GM23338 (cell line): ENCODE results near the gene SFSWAP. TPM values are rescaled to one million over a fixed set of nuclear protein-coding genes. Genes with fewer than 3 reads are reported as not detected.

Experiments used
- ATAC-seq: fragments of 200-7000 bp; cut with Tn5 transposase; 3 replicates; pipeline ENCODE4 v1.9.1; 2020
- DNase-seq: peaks from one replicate; pipeline ENCODE4 v3.0.0-alpha.2; 2015; ENCODE audit warnings: low spot score
- H2AFZ ChIP-seq: fragments of 200-600 bp; sonication (generic); 2 replicates; pipeline ENCODE4 v1.8.0; 2016; ENCODE audit warnings: antibody characterized with exemption, mild to moderate bottlenecking, moderate library complexity
- H3F3A ChIP-seq: fragments of 200-600 bp; sonication (generic); replicated peaks from 2 replicates; pipeline ENCODE4 v1.8.0; 2017; ENCODE audit warnings: antibody characterized with exemption, mixed run types, low read depth
- H3K27ac ChIP-seq: fragments of 200-600 bp; sonication (generic); 2 replicates; pipeline ENCODE4 v1.6.1; 2016; ENCODE audit warnings: low read depth
- H3K27me3 ChIP-seq: fragments of 200-600 bp; sonication (generic); 2 replicates; pipeline ENCODE4 v1.8.0; 2016; ENCODE audit warnings: mild to moderate bottlenecking, mixed run types, moderate library complexity; ENCODE audit not compliant: insufficient read depth
- H3K36me3 ChIP-seq: fragments of 200-600 bp; sonication (generic); 2 replicates; pipeline ENCODE4 v1.8.0; 2016; ENCODE audit warnings: mild to moderate bottlenecking; ENCODE audit not compliant: insufficient read depth
- H3K4me1 ChIP-seq: fragments of 200-600 bp; sonication (generic); 2 replicates; pipeline ENCODE4 v1.8.0; 2016; ENCODE audit warnings: mild to moderate bottlenecking, moderate library complexity; ENCODE audit not compliant: insufficient read depth
- H3K4me2 ChIP-seq: fragments of 200-600 bp; sonication (generic); 2 replicates; pipeline ENCODE4 v1.7.1; 2017; ENCODE audit warnings: mixed run types
- H3K4me3 ChIP-seq: fragments of 200-600 bp; sonication (generic); 2 replicates; pipeline ENCODE4 v1.6.1; 2016; ENCODE audit warnings: mixed run types
- H3K79me2 ChIP-seq: fragments of 200-600 bp; sonication (generic); replicated peaks from 2 replicates; pipeline ENCODE4 v1.8.0; 2017; ENCODE audit warnings: mild to moderate bottlenecking; ENCODE audit not compliant: insufficient read depth
- H3K9me2 ChIP-seq: fragments of 200-600 bp; sonication (generic); 2 replicates; pipeline ENCODE4 v1.8.0; 2017; ENCODE audit not compliant: insufficient read depth
- H4K20me1 ChIP-seq: fragments of 200-600 bp; sonication (generic); replicated peaks from 2 replicates; pipeline ENCODE4 v1.8.0; 2017; ENCODE audit warnings: mild to moderate bottlenecking; ENCODE audit not compliant: insufficient read depth
- H3K27ac Mint-ChIP-seq: 2 replicates; pipeline ENCODE4 v1.8.0; 2020; ENCODE audit warnings: inconsistent platforms, mild to moderate bottlenecking, moderate library complexity, mixed read lengths
- H3K27me3 Mint-ChIP-seq: 3 replicates; pipeline ENCODE4 v1.8.0; 2022; ENCODE audit warnings: low read depth, mild to moderate bottlenecking, moderate library complexity, mixed read lengths, inconsistent platforms; ENCODE audit not compliant: insufficient read depth, poor library complexity
- H3K36me3 Mint-ChIP-seq: 3 replicates; pipeline ENCODE4 v1.8.0; 2021; ENCODE audit warnings: low read depth, mild to moderate bottlenecking, inconsistent platforms, moderate library complexity, mixed read lengths
- H3K4me1 Mint-ChIP-seq: 3 replicates; pipeline ENCODE4 v1.8.0; 2020; ENCODE audit warnings: mild to moderate bottlenecking, inconsistent platforms, mixed read lengths
- H3K4me3 Mint-ChIP-seq: 3 replicates; pipeline ENCODE4 v1.8.0; 2021; ENCODE audit warnings: moderate library complexity, mild to moderate bottlenecking, inconsistent platforms, mixed read lengths
- H3K9me3 Mint-ChIP-seq: 3 replicates; pipeline ENCODE4 v1.8.0; 2020; ENCODE audit warnings: moderate library complexity, mild to moderate bottlenecking, inconsistent platforms, mixed read lengths
- CREB1 ChIP-seq: fragments of 250-450 bp; sonication (Bioruptor Pico); IDR thresholded peaks from 2 replicates; pipeline ENCODE4 v1.5.0; 2020; ENCODE audit warnings: low read depth, mild to moderate bottlenecking, moderate library complexity
- JUNB ChIP-seq: IDR thresholded peaks from one replicate; pipeline ENCODE4 v1.6.1; 2016; ENCODE audit warnings: antibody characterized with exemption; ENCODE audit not compliant: unreplicated experiment
- NANOG ChIP-seq: IDR thresholded peaks from 2 replicates; pipeline ENCODE4 v1.6.1; 2016; ENCODE audit warnings: antibody characterized with exemption, borderline replicate concordance
- POLR2AphosphoS5 ChIP-seq: IDR thresholded peaks from 2 replicates; pipeline ENCODE4 v1.6.1; 2016; ENCODE audit warnings: antibody characterized with exemption, low read depth
- ZNF114 ChIP-seq: fragments of 250-450 bp; sonication (Bioruptor Pico); IDR thresholded peaks from 2 replicates; pipeline ENCODE4 v1.5.0; 2020; ENCODE audit warnings: mild to moderate bottlenecking, moderate library complexity
- ZNF331 ChIP-seq: fragments of 250-450 bp; sonication (Bioruptor Pico); IDR thresholded peaks from 2 replicates; pipeline ENCODE4 v1.5.0; 2020; ENCODE audit warnings: low read depth, mild to moderate bottlenecking, moderate library complexity
- polyA plus RNA-seq: library from polyadenylated mRNA; unstranded; fragments of >200 nt; fragmentation: Nextera tagmentation; extraction: Ambion mirVana; gene quantifications from 2 replicates; pipeline ENCODE4 v1.2.1, GENCODE V29; 2016
- total RNA-seq: library from RNA; depleted of rRNA; stranded (reverse); fragments of >200 nt; shearing (Covaris generic); gene quantifications from 2 replicates; pipeline ENCODE4 v1.2.3, GENCODE V29; 2014
- TF ChIP-seq, protein P1 (sequence below), 2 experiments: fragments of 200-600 bp in 1 of 2; sonication (generic) in 1 of 2; conservative IDR thresholded peaks; 2 replicates each; pipeline versions ENCODE4 v1.5.1 to v1.6.1; 2016 to 2017; ENCODE audit warnings: antibody characterized with exemption in 2 of 2, low read depth in 2 of 2, mild to moderate bottlenecking in 2 of 2, moderate library complexity in 1 of 2
- TF ChIP-seq, protein P2 (sequence below): IDR thresholded peaks from 2 replicates; pipeline ENCODE4 v1.6.1; 2016; ENCODE audit warnings: antibody characterized with exemption
- TF ChIP-seq, protein P3 (sequence below): IDR thresholded peaks from one replicate; pipeline ENCODE4 v1.6.1; 2018; ENCODE audit warnings: antibody characterized with exemption; ENCODE audit not compliant: unreplicated experiment
- TF ChIP-seq, protein P4 (sequence below): fragments of 250-450 bp; sonication (Bioruptor Pico); IDR thresholded peaks from 2 replicates; pipeline ENCODE4 v1.5.0; 2020; ENCODE audit warnings: mild to moderate bottlenecking, moderate library complexity

SFSWAP gene
- total and polyA plus RNA-seq, 2 experiments from 2014 or later = 41.0 to 49.8 TPM

DNA sequence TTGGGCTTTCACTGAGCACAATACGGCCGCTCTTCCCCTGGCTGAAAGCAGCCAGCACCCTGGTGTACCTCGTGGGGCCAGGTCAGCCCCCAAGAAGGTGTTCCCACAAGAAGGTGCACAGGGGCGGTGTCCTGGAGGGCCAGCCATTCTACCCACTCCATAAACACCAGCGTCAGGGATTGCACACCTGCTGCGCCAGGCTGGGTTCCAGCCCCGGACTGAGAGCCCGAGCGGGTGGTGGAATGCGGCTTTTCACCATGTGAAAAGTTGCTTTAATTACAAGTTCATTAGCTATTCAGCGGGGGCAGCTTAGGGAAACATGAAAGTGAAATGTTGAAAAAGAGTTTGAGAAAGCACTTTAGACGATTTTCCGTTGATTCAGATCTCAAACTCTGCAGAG is 99.8 kb downstream of the SFSWAP start (continued):
- TF ChIP-seq ZNF114 (no peak), ZNF331 (CRISPR knock-in tag) (no peak), CREB1 (CRISPR knock-in tag) (no peak), JUNB (no peak), NANOG (no peak)
- TF ChIP-seq, protein P1, sequence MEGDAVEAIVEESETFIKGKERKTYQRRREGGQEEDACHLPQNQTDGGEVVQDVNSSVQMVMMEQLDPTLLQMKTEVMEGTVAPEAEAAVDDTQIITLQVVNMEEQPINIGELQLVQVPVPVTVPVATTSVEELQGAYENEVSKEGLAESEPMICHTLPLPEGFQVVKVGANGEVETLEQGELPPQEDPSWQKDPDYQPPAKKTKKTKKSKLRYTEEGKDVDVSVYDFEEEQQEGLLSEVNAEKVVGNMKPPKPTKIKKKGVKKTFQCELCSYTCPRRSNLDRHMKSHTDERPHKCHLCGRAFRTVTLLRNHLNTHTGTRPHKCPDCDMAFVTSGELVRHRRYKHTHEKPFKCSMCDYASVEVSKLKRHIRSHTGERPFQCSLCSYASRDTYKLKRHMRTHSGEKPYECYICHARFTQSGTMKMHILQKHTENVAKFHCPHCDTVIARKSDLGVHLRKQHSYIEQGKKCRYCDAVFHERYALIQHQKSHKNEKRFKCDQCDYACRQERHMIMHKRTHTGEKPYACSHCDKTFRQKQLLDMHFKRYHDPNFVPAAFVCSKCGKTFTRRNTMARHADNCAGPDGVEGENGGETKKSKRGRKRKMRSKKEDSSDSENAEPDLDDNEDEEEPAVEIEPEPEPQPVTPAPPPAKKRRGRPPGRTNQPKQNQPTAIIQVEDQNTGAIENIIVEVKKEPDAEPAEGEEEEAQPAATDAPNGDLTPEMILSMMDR (conservative IDR thresholded peaks at IDR 0.05; ENCODE audit: low read depth in 2 of 2) = no peak
- TF ChIP-seq, protein P2, sequence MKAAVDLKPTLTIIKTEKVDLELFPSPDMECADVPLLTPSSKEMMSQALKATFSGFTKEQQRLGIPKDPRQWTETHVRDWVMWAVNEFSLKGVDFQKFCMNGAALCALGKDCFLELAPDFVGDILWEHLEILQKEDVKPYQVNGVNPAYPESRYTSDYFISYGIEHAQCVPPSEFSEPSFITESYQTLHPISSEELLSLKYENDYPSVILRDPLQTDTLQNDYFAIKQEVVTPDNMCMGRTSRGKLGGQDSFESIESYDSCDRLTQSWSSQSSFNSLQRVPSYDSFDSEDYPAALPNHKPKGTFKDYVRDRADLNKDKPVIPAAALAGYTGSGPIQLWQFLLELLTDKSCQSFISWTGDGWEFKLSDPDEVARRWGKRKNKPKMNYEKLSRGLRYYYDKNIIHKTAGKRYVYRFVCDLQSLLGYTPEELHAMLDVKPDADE = no peak
- TF ChIP-seq, protein P3, sequence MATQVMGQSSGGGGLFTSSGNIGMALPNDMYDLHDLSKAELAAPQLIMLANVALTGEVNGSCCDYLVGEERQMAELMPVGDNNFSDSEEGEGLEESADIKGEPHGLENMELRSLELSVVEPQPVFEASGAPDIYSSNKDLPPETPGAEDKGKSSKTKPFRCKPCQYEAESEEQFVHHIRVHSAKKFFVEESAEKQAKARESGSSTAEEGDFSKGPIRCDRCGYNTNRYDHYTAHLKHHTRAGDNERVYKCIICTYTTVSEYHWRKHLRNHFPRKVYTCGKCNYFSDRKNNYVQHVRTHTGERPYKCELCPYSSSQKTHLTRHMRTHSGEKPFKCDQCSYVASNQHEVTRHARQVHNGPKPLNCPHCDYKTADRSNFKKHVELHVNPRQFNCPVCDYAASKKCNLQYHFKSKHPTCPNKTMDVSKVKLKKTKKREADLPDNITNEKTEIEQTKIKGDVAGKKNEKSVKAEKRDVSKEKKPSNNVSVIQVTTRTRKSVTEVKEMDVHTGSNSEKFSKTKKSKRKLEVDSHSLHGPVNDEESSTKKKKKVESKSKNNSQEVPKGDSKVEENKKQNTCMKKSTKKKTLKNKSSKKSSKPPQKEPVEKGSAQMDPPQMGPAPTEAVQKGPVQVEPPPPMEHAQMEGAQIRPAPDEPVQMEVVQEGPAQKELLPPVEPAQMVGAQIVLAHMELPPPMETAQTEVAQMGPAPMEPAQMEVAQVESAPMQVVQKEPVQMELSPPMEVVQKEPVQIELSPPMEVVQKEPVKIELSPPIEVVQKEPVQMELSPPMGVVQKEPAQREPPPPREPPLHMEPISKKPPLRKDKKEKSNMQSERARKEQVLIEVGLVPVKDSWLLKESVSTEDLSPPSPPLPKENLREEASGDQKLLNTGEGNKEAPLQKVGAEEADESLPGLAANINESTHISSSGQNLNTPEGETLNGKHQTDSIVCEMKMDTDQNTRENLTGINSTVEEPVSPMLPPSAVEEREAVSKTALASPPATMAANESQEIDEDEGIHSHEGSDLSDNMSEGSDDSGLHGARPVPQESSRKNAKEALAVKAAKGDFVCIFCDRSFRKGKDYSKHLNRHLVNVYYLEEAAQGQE = no peak

DNA sequence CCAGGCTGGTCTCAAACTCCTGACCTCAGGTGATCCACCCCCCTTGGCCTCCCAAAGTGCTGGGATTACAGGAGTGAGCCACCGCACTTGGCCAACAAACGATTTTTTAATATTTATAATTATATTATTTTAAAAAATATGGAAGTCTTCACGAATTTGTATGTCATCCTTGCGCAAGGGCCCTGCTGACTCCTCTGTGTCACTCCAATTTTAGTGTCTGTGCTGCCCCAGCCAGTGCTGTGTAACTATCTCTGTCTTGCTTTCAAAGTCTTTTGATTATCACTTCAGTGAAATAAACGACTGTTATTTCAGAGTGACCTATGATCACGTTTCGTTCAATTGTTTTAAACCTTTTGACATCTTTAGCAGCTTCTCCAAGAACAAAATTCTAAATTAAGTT is 104.2 kb downstream of the SFSWAP start:
- Histone ChIP-seq H3F3A (no peaks in the 10 kb centered on the region), H2AFZ (no peak overlapping the region), H3K4me2 (no peak overlapping the region), H3K79me2 (no peaks in the 10 kb centered on the region), H3K27me3 (no peaks in the 10 kb centered on the region), H3K27ac (no peak overlapping the region), H3K36me3 (no peaks in the 10 kb centered on the region), H3K4me3 (no peak overlapping the region), H3K9me2 (no peaks in the 10 kb centered on the region), H4K20me1 (no peaks in the 10 kb centered on the region), H3K4me1 (peaks cover 8% of the 10 kb centered on the region)
- Mint-ChIP-seq H3K36me3 (peaks cover 12% of the 10 kb centered on the region), H3K4me3 (no peak overlapping the region), H3K27ac (no peak overlapping the region), H3K4me1 (peaks cover 15% of the 10 kb centered on the region), H3K9me3 (peaks cover 24% of the 10 kb centered on the region), H3K27me3 (peaks cover 6% of the 10 kb centered on the region)
- DNase-seq (no peak), ATAC-seq (no peak)
- TF ChIP-seq, protein P1 (conservative IDR thresholded peaks at IDR 0.05; ENCODE audit: low read depth in 2 of 2) = no peak
- TF ChIP-seq CREB1 (CRISPR knock-in tag) (no peak), POLR2AphosphoS5 (no peak), ZNF331 (CRISPR knock-in tag) (no peak)
- TF ChIP-seq, protein P4, sequence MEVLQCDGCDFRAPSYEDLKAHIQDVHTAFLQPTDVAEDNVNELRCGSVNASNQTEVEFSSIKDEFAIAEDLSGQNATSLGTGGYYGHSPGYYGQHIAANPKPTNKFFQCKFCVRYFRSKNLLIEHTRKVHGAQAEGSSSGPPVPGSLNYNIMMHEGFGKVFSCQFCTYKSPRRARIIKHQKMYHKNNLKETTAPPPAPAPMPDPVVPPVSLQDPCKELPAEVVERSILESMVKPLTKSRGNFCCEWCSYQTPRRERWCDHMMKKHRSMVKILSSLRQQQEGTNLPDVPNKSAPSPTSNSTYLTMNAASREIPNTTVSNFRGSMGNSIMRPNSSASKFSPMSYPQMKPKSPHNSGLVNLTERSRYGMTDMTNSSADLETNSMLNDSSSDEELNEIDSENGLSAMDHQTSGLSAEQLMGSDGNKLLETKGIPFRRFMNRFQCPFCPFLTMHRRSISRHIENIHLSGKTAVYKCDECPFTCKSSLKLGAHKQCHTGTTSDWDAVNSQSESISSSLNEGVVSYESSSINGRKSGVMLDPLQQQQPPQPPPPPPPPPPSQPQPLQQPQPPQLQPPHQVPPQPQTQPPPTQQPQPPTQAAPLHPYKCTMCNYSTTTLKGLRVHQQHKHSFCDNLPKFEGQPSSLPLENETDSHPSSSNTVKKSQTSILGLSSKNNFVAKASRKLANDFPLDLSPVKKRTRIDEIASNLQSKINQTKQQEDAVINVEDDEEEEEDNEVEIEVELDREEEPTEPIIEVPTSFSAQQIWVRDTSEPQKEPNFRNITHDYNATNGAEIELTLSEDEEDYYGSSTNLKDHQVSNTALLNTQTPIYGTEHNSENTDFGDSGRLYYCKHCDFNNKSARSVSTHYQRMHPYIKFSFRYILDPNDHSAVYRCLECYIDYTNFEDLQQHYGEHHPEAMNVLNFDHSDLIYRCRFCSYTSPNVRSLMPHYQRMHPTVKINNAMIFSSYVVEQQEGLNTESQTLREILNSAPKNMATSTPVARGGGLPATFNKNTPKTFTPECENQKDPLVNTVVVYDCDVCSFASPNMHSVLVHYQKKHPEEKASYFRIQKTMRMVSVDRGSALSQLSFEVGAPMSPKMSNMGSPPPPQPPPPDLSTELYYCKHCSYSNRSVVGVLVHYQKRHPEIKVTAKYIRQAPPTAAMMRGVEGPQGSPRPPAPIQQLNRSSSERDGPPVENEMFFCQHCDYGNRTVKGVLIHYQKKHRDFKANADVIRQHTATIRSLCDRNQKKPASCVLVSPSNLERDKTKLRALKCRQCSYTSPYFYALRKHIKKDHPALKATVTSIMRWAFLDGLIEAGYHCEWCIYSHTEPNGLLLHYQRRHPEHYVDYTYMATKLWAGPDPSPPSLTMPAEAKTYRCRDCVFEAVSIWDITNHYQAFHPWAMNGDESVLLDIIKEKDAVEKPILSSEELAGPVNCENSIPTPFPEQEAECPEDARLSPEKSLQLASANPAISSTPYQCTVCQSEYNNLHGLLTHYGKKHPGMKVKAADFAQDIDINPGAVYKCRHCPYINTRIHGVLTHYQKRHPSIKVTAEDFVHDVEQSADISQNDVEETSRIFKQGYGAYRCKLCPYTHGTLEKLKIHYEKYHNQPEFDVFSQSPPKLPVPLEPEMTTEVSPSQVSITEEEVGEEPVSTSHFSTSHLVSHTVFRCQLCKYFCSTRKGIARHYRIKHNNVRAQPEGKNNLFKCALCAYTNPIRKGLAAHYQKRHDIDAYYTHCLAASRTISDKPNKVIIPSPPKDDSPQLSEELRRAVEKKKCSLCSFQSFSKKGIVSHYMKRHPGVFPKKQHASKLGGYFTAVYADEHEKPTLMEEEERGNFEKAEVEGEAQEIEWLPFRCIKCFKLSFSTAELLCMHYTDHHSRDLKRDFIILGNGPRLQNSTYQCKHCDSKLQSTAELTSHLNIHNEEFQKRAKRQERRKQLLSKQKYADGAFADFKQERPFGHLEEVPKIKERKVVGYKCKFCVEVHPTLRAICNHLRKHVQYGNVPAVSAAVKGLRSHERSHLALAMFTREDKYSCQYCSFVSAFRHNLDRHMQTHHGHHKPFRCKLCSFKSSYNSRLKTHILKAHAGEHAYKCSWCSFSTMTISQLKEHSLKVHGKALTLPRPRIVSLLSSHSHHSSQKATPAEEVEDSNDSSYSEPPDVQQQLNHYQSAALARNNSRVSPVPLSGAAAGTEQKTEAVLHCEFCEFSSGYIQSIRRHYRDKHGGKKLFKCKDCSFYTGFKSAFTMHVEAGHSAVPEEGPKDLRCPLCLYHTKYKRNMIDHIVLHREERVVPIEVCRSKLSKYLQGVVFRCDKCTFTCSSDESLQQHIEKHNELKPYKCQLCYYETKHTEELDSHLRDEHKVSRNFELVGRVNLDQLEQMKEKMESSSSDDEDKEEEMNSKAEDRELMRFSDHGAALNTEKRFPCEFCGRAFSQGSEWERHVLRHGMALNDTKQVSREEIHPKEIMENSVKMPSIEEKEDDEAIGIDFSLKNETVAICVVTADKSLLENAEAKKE (CRISPR knock-in tag) = no peak
